Psoas muscle (tissue), 8 donors: ENCODE measurements around the gene KLF6. TPM values are rescaled to one million over a fixed set of nuclear protein-coding genes. Genes with fewer than 3 reads are reported as not detected.

Source experiments
- ATAC-seq, 4 donors: fragments of 200-7000 bp; cut with Tn5 transposase; one replicate each; pipeline ENCODE4 v1.9.1; 2020; ENCODE audit warnings: moderate library complexity in 3 of 4, mild to moderate bottlenecking in 2 of 4
- DNase-seq, 2 donors: peaks; one replicate each; pipeline ENCODE4 v3.0.0-alpha.2; 2020
- H3K27ac ChIP-seq: fragments of 200-600 bp; one replicate; pipeline ENCODE4 v1.8.0; 2022
- H3K27me3 ChIP-seq, 3 donors: fragments of 200-600 bp in 1 of 3; one replicate each; pipeline versions ENCODE4 v1.6.1 to v1.8.0; 2013 to 2022; ENCODE audit warnings: low read length in 2 of 3, mild to moderate bottlenecking in 2 of 3, moderate library complexity in 1 of 3; ENCODE audit not compliant: insufficient read depth in 3 of 3
- H3K36me3 ChIP-seq, 2 donors: fragments of 200-600 bp in 1 of 2; one replicate each; pipeline versions ENCODE4 v1.6.1 to v1.8.0; 2013 to 2022; ENCODE audit warnings: low read depth in 1 of 2, mild to moderate bottlenecking in 1 of 2, moderate library complexity in 1 of 2; ENCODE audit not compliant: insufficient read depth in 1 of 2
- H3K4me1 ChIP-seq: fragments of 200-600 bp; one replicate; pipeline ENCODE4 v1.8.0; 2022
- H3K4me3 ChIP-seq: fragments of 200-600 bp; one replicate; pipeline ENCODE4 v1.8.0; 2022; ENCODE audit warnings: mild to moderate bottlenecking
- H3K9me3 ChIP-seq: fragments of 200-600 bp; one replicate; pipeline ENCODE4 v1.8.0; 2022
- WGBS, 3 donors: extraction: QIAGEN DNeasy Blood & Tissue Kit; methylation state at CpG; one replicate each; pipeline versions ENCODE4 v1.1.6 to v1.1.7; 2013; 5-methylcytosine and 5-hydroxymethylcytosine counted together
- intact Hi-C, 2 donors: fragments of 100-400 bp; cut with DNase I; formaldehyde crosslinking; loops; one replicate each; pipeline versions ENCODE4 v1.11.0 to v1.14.2; 2022
- polyA plus RNA-seq, 3 donors: library from polyadenylated mRNA; stranded (reverse); fragments of 200-250 nt; gene quantifications; one replicate each; pipeline ENCODE4 v1.2.3, GENCODE V29; 2013
- total RNA-seq, 4 donors: library from RNA; stranded (reverse); fragmentation: NEBNext Ultra II Directional in 2 of 4; extraction: Animal tissue kit (Norgen Biotek cat#: 25700) in 2 of 4; gene quantifications; one replicate each; pipeline versions ENCODE4 v1.2.1 to v1.2.4, GENCODE V29; 2021 to 2023
- TF ChIP-seq, protein P1 (sequence below): fragments of 200-600 bp; IDR thresholded peaks from one replicate; pipeline ENCODE4 v1.8.0; 2022; ENCODE audit warnings: antibody characterized with exemption
- donor health status: healthy with polysubstance abuse.
- donor health status: DM: no; HTN: no; CAD: no; lungs with moderate emphysema.
- donor health status: Bipolar disorder and iron deficiency.
- donor health status: healthy.
- donor health status: DM: yes; HTN: yes; CAD: no.
- donor health status: DM: no; HTN: no; CAD: no.
- donor health status: DM: no; HTN: no; CAD: no.
- donor health status: DM: yes; HTN: yes; CAD: no.

KLF6 gene
- total and polyA plus RNA-seq, 7 donors = 30.4 to 296 (median 135) TPM

GRCh38 chr10:3761021-3761686 is 23.9 kb downstream of the KLF6 start:
- Histone ChIP-seq H3K4me3 (no peak overlapping the region), H3K27ac (no peak overlapping the region), H3K27me3 (no peaks in the 10 kb centered on the region), H3K4me1 (no peaks in the 10 kb centered on the region), H3K9me3 (no peaks in the 10 kb centered on the region), H3K36me3 (no peaks in the 10 kb centered on the region)
- ATAC-seq (no peak), DNase-seq (no peak)
- intact Hi-C loops = no loop called here
- 89 to 93% (median 90%) methylated on average over 8 of the region's 8 CpGs for WGBS, 3 donors
- TF ChIP-seq, protein P1, sequence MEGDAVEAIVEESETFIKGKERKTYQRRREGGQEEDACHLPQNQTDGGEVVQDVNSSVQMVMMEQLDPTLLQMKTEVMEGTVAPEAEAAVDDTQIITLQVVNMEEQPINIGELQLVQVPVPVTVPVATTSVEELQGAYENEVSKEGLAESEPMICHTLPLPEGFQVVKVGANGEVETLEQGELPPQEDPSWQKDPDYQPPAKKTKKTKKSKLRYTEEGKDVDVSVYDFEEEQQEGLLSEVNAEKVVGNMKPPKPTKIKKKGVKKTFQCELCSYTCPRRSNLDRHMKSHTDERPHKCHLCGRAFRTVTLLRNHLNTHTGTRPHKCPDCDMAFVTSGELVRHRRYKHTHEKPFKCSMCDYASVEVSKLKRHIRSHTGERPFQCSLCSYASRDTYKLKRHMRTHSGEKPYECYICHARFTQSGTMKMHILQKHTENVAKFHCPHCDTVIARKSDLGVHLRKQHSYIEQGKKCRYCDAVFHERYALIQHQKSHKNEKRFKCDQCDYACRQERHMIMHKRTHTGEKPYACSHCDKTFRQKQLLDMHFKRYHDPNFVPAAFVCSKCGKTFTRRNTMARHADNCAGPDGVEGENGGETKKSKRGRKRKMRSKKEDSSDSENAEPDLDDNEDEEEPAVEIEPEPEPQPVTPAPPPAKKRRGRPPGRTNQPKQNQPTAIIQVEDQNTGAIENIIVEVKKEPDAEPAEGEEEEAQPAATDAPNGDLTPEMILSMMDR = no peak

DNA sequence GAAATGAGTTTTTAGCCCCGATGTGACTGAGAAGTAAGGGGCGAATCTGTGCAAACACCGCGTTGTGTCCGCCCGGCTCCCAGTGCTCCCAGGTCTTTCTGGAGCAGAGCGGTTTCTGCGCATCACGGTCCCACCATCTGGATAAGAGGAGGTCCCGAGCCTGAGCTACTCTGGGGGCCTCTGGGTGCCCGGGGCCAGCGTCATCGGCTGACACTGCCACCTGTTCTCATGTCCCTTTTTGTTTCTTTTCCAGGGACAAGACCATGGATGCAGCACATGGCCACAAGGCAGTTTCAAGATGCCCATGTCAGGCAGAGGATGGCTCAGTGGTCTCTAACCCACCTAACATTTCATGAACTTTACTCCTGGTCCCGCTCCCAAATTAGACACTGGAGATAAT is 24.9 kb downstream of the KLF6 start:
- H3K27me3 ChIP-seq = no peaks in the 10 kb centered on the region
- DNase-seq (no peak), ATAC-seq (no peak)
- H3K4me3 ChIP-seq = no peak overlapping the region
- TF ChIP-seq, protein P1 = no peak
- H3K4me1 ChIP-seq = peaks cover 3% of the 10 kb centered on the region
- no peak overlapping the region for H3K27ac ChIP-seq
- intact Hi-C loops = no loop called here
- no peaks in the 10 kb centered on the region for H3K36me3 ChIP-seq
- WGBS, 3 donors = 88 to 92% (median 91%) methylated on average over 14 of the region's 14 CpGs
- H3K9me3 ChIP-seq = no peaks in the 10 kb centered on the region

DNA sequence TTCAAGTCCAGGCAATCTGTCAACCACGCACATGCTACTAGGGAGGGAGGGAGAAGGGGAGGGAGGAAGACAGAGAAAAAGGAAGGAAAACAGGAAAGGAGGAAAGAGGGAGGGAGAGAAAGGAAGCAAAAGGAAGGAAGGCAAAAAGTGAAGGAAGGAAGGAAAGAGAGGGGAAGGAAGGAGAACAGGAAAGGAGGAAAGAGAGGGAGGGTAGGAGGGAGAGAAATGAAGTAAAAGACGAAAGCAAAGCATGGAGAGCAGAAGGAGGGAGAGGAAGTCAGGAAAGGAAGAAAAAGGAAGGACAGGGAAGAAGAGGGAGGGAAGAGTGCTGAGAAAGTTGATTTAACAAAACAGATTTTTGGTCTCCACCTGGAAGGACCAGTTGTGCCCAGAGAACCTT is 25.6 kb downstream of the KLF6 start:
- TF ChIP-seq, protein P1 = no peak
- Histone ChIP-seq H3K4me3 (no peak overlapping the region), H3K9me3 (no peaks in the 10 kb centered on the region), H3K27ac (no peak overlapping the region), H3K4me1 (peaks cover 3% of the 10 kb centered on the region), H3K27me3 (no peaks in the 10 kb centered on the region), H3K36me3 (no peaks in the 10 kb centered on the region)
- no peak for DNase-seq
- ATAC-seq = no peak
- intact Hi-C loops = no loop called here
- WGBS, 3 donors = 85 to 96% (median 89%) methylated on average over 2 of the region's 2 CpGs

DNA sequence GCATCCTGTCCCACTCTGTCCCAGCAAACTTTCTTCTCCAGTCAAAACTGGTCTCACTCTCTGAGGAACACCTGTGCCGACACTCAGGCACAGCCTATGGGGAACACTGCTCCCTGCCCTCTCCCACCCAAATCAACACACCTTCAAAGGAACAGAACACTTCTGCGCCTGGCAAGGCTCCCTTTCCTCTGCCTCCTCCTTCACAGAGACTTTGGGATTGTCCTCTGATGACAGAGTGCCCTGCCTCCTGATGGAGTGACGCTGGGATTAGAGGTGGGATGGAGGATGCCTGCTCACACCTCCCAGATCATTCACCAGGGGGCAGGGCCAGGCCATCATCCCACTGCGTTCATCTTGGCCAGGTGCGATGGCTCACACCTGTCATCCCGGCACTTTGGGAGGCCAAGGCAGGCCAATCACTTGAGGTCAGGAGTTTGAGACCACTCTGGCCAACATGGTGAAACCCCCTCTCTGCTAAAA is 26.5 kb downstream of the KLF6 start:
- ATAC-seq (no peak), DNase-seq (no peak)
- Histone ChIP-seq H3K4me1 (peaks cover 3% of the 10 kb centered on the region), H3K9me3 (no peaks in the 10 kb centered on the region), H3K27ac (no peak overlapping the region), H3K4me3 (no peak overlapping the region), H3K27me3 (no peaks in the 10 kb centered on the region), H3K36me3 (no peaks in the 10 kb centered on the region)
- intact Hi-C loops = no loop called here
- TF ChIP-seq, protein P1 = no peak
- 90 to 95% (median 90%) methylated on average over 6 of the region's 6 CpGs for WGBS, 3 donors
